ENCODE results near the gene KCTD15. TPM values are rescaled to one million over a fixed set of nuclear protein-coding genes. Genes with fewer than 3 reads are reported as not detected.

Gene KCTD15
- total and polyA plus RNA-seq, 12 donors, result 3.4 to 21.7 (median 11.2) TPM

DNA sequence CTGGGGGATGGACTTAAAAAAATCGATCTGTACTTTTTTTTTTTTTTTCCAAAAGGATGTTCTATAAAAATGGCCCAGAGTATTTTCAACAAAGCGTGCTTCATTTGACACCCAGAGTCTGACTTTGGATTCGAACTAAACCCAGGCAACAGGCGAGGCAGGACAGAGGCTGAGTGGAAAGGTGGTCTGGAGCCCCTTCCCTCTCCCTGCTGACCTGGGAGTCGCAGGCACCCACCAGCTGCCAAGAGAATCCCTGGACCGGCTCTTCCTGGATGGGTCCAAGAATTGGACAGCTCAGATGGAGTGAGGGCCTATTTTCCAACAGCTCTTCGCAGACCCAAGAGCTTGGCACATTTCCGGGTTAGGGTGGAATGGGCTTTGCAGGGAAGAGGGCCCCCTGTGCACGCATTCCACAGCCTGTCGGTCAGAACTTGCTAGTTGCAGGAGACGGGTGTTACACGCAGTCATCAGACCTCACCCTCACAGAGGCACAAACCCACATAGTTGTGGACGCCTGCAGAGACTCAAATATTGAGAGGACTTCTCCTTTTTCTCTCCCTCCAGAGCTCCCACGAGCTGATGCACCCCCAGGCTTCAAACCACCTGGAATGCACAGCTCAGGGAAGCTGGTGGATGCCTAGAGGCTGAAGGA lies 15.2 kb downstream of the KCTD15 start:
- 71 to 77% (median 77%) methylated on average over 8 to 14 of the region's 14 CpGs for WGBS, 4 donors
- H3K27me3 ChIP-seq, result no peaks in the 10 kb centered on the region
- no peak for DNase-seq
- intact Hi-C loops (cut with DNase I), result no loop called here
- no peak overlapping the region for H3K4me3 ChIP-seq
- no peak overlapping the region for H3K27ac ChIP-seq
- TF ChIP-seq POLR2A (IDR thresholded peaks at IDR 0.05), result no peak
- TF ChIP-seq, protein P1, sequence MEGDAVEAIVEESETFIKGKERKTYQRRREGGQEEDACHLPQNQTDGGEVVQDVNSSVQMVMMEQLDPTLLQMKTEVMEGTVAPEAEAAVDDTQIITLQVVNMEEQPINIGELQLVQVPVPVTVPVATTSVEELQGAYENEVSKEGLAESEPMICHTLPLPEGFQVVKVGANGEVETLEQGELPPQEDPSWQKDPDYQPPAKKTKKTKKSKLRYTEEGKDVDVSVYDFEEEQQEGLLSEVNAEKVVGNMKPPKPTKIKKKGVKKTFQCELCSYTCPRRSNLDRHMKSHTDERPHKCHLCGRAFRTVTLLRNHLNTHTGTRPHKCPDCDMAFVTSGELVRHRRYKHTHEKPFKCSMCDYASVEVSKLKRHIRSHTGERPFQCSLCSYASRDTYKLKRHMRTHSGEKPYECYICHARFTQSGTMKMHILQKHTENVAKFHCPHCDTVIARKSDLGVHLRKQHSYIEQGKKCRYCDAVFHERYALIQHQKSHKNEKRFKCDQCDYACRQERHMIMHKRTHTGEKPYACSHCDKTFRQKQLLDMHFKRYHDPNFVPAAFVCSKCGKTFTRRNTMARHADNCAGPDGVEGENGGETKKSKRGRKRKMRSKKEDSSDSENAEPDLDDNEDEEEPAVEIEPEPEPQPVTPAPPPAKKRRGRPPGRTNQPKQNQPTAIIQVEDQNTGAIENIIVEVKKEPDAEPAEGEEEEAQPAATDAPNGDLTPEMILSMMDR (IDR thresholded peaks at IDR 0.05), result no peak
- H3K36me3 ChIP-seq (replicated peaks in 1 of 2), result peaks cover 0 to 7% of the 10 kb centered on the region in 2 donors
- H3K4me1 ChIP-seq (replicated peaks in 1 of 2), result no peaks in the 10 kb centered on the region
- H3K9me3 ChIP-seq (replicated peaks in 1 of 3), result no peaks in the 10 kb centered on the region

DNA sequence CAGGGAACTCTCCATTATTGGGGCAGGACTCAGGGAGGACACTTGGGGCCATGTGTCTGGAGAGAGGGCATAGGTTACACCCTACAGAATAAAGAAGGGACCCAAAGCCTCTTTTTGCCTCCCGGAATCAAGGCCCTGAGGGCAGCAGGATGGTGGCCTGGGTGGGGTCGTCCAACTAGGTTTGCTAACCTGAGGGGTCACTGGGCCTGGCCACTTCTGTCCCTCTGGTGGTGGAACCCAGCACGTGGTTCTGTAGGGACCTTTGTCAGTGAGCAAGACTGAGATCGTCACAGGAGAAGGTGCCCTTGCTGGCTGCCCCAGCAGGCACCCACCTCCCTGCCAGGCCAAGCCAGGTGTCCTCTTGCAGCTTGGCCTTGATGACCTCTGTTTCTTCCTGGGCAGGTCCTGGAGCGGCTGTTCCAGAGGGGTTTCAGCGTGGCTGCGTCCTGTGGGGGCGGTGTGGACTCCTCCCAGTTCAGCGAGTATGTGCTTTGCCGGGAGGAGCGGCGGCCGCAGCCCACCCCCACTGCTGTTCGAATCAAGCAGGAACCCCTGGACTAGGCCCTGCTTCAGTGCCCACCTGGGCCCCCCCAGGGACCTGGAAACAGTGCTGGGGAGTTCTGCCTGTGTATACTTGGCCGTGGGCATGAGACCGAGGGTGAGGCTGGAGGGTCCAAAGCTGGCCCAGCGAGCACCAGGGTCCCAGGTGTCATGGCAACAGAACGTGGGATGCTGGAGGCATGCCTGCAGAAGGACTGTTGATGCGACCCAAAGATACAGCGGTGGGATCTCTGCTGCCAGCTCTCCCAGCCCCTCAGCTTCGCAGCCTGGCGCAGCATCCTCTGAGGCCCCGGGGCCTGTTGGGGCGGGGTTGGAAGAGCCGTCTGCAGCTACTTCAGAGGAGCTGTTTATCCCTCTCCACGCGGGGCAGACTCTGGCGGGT lies 16.0 kb downstream of the KCTD15 start:
- TF ChIP-seq POLR2A (IDR thresholded peaks at IDR 0.05), result no peak
- TF ChIP-seq, protein P1 (IDR thresholded peaks at IDR 0.05), result no peak
- no peaks in the 10 kb centered on the region for H3K4me1 ChIP-seq (replicated peaks in 1 of 2)
- no peak overlapping the region for H3K27ac ChIP-seq
- H3K36me3 ChIP-seq (replicated peaks in 1 of 2), result peaks cover 0 to under 1% of the 10 kb centered on the region in 2 donors
- H3K9me3 ChIP-seq (replicated peaks in 1 of 3), result no peaks in the 10 kb centered on the region
- no peaks in the 10 kb centered on the region for H3K27me3 ChIP-seq
- intact Hi-C loops (cut with DNase I), result no loop called here
- H3K4me3 ChIP-seq, result no peak overlapping the region
- 81 to 90% (median 88%) methylated on average over 16 to 28 of the region's 28 CpGs for whole genome bisulfite sequencing, 4 donors
- DNase-seq, result no peak

DNA sequence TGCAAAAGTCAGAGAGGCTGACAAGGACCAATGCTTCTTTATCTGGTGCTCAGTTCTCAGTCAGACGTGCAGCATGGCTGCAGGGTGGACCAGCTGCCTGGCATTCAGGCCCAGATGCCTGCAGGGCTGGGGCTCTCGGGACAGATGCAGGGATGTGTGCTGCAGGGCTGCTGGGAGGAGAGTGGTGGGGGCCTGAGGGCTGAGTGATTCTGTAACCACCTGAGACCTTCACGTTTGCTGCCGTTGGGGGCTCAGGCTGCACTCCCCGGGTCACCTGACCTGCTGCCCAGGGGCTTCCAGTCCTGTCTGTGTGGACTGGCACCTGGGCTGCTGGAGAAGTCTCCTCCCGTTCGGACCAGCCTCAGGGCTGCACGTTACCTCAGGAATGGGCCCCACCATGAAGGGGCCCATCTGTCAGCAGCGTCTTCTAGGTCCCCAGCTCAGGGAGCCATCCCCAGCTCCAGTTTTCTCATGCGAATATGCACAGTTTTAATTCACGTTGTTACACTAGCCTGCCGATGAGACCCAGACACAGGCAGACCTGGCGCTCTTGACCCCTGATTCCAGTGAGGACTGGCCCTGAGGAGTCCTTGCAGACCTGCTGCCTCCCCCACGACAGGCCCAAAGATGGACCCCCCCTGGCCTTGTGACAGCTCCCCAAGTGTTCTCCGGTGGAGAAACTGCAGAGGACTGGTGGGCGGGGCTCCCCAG lies 16.9 kb downstream of the KCTD15 start:
- no peaks in the 10 kb centered on the region for H3K36me3 ChIP-seq (replicated peaks in 1 of 2)
- no peaks in the 10 kb centered on the region for H3K4me1 ChIP-seq (replicated peaks in 1 of 2)
- TF ChIP-seq, protein P1 (IDR thresholded peaks at IDR 0.05), result no peak
- TF ChIP-seq POLR2A (IDR thresholded peaks at IDR 0.05), result no peak
- no peaks in the 10 kb centered on the region for H3K27me3 ChIP-seq
- no peak overlapping the region for H3K27ac ChIP-seq
- no peaks in the 10 kb centered on the region for H3K9me3 ChIP-seq (replicated peaks in 1 of 3)
- no peak overlapping the region for H3K4me3 ChIP-seq
- WGBS, 4 donors, result 63 to 79% (median 70%) methylated on average over 5 to 16 of the region's 16 CpGs
- peak in 2 of 7 donors; percentile 14 to 36 for DNase-seq
- intact Hi-C loops (cut with DNase I), result no loop called here
